Subcutaneous adipose tissue (tissue), 4 donors: ENCODE measurements around the gene PFN2. TPM values are rescaled to one million over a fixed set of nuclear protein-coding genes. Genes with fewer than 3 reads are reported as not detected.

Experiments
- CTCF ChIP-seq: fragments of 450-650 bp; IDR thresholded peaks from one replicate; pipeline ENCODE4 v1.5.1; 2016; ENCODE audit warnings: low read depth, mild to moderate bottlenecking, control low read depth, antibody characterized with exemption, moderate library complexity
- total RNA-seq, 4 donors: library from RNA; depleted of rRNA; stranded (reverse); fragments of >200 nt; gene quantifications; one replicate each; pipeline ENCODE4 v1.1.0, GENCODE V29; 2016

The PFN2 gene
- total RNA-seq, 4 donors from 2014 or later: 23.7 to 40.8 (median 30.6) TPM

- no peak for TF ChIP-seq CTCF
Observed at GRCh38 chr3:149954812-149955211, 15.9 kb downstream of the PFN2 start.

- no peak for TF ChIP-seq CTCF
Observed at GRCh38 chr3:149949181-149949580, 21.5 kb downstream of the PFN2 start.

- TF ChIP-seq CTCF: no peak
Observed at GRCh38 chr3:149947231-149947630, 23.5 kb downstream of the PFN2 start.

- no peak for TF ChIP-seq CTCF
Observed at GRCh38 chr3:149942409-149942808, 28.3 kb downstream of the PFN2 start.

- no peak for TF ChIP-seq CTCF
Observed at GRCh38 chr3:149941946-149942345, 28.7 kb downstream of the PFN2 start.

GRCh38 chr3:149941186-149941585 lies 29.5 kb downstream of the PFN2 start:
- TF ChIP-seq CTCF: no peak

- no peak for TF ChIP-seq CTCF
Observed at GRCh38 chr3:149936812-149937230, 33.9 kb downstream of the PFN2 start.
